HEK293T (cell line): ENCODE data around the gene EPB41L2.

Experiments used
- ELF4 ChIP-seq: fragments of 450-650 bp; IDR thresholded peaks from 2 replicates; pipeline ENCODE4 v1.6.1; 2017; ENCODE audit warnings: antibody characterized with exemption
- L3MBTL2 ChIP-seq: fragments of 450-650 bp; conservative IDR thresholded peaks from 2 replicates; pipeline ENCODE4 v1.6.1; 2016; ENCODE audit warnings: mild to moderate bottlenecking

DNA sequence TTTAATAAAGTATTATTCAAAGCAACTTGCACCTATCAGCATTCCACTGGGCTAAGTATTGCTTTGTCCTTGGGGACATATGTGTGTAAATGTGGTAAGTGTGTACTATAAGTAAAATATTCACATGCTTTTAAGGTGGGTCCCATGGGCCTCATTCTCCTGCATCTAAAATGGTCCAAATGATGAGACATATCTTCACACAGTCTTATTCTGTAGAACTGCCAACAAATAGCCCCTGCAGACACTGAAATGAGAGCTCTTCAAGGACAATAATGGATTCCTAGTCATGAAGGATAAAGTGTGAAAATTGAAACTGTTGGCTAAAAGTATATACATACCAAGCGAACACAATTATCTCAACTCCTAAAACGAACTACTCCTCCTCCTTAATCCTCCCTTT, 154.1 kb downstream of the EPB41L2 start:
- TF ChIP-seq ELF4, result no peak
- no peak for TF ChIP-seq L3MBTL2
